H1 (cell line): ENCODE measurements around the gene MYH10. TPM values are rescaled to one million over a fixed set of nuclear protein-coding genes. Genes with fewer than 3 reads are reported as not detected.
A peak's percentile ranks its signal among the peaks of the same experiment; 100 is the strongest.

Source experiments
- CTCF ChIA-PET: fragments of 300-600 bp; sonication (Branson Sonifier 250); formaldehyde crosslinking; loops from one replicate; lab custom pipeline; 2021; ENCODE audit not compliant: partially characterized antibody; lab: Charles Lee
- POLR2A ChIA-PET: fragments of 300-600 bp; sonication (Branson Sonifier 250); formaldehyde crosslinking; loops from one replicate; lab custom pipeline; 2021; ENCODE audit warnings: inconsistent platforms; ENCODE audit not compliant: partially characterized antibody; lab: Charles Lee
- DNase-seq, 2 experiments: peaks; one replicate each; pipeline versions ENCODE4 v3.0.0 to v3.0.0-alpha.2; 2010 to 2022; ENCODE audit warnings: low spot score in 2 of 2, low read depth in 1 of 2, mixed read lengths in 1 of 2
- FAIRE-seq: peaks from 2 replicates; lab custom pipeline; 2011; peaks lifted over from hg19 to GRCh38; lab: Jason Lieb, UNC
- H2AFZ ChIP-seq: 2 replicates; pipeline ENCODE4 v1.8.1; 2012; ENCODE audit warnings: low read length, inconsistent platforms
- H2AK5ac ChIP-seq: 2 replicates; pipeline ENCODE4 v1.6.1; 2013; ENCODE audit warnings: low read depth, low read length
- H2BK120ac ChIP-seq: replicated peaks from 2 replicates; pipeline ENCODE3; 2013; ENCODE audit warnings: low read depth, low read length, inconsistent platforms
- H2BK12ac ChIP-seq: 2 replicates; pipeline ENCODE4 v1.6.1; 2013; ENCODE audit warnings: low read depth, low read length
- H2BK15ac ChIP-seq: 2 replicates; pipeline ENCODE4 v1.6.1; 2013; ENCODE audit warnings: low read length
- H2BK20ac ChIP-seq: 2 replicates; pipeline ENCODE4 v1.6.1; 2013; ENCODE audit warnings: low read length
- H2BK5ac ChIP-seq: 2 replicates; pipeline ENCODE4 v1.6.1; 2013; ENCODE audit warnings: low read depth, low read length
- H3K14ac ChIP-seq: 2 replicates; pipeline ENCODE4 v1.6.1; 2013; ENCODE audit warnings: inconsistent platforms; ENCODE audit not compliant: insufficient read length
- H3K18ac ChIP-seq: 2 replicates; pipeline ENCODE4 v1.6.1; 2013; ENCODE audit warnings: low read length; ENCODE audit errors: extremely low read depth
- H3K23ac ChIP-seq: 2 replicates; pipeline ENCODE4 v1.6.1; 2013; ENCODE audit warnings: inconsistent platforms; ENCODE audit not compliant: insufficient read length
- H3K23me2 ChIP-seq: 2 replicates; pipeline ENCODE4 v1.6.1; 2013; ENCODE audit warnings: low read depth, low read length
- H3K27ac ChIP-seq: 2 replicates; pipeline ENCODE4 v1.6.1; 2011; ENCODE audit warnings: low read depth, low read length, inconsistent platforms
- H3K27me3 ChIP-seq, 4 experiments: replicated peaks in 1 of 4; 1 replicate in 1 of 4; 2 replicates in 3 of 4; pipeline versions ENCODE4 v1.6.1 to v1.8.1; 2011 to 2013; ENCODE audit warnings: low read length in 3 of 4, mild to moderate bottlenecking in 3 of 4, inconsistent platforms in 2 of 4, mixed read lengths in 2 of 4, moderate library complexity in 1 of 4; ENCODE audit not compliant: control insufficient read depth in 3 of 4, insufficient read depth in 3 of 4; ENCODE audit errors: extremely low read depth in 1 of 4
- H3K36me3 ChIP-seq, 4 experiments: 2 replicates each; pipeline versions ENCODE4 v1.6.1 to v1.8.1; 2011 to 2013; ENCODE audit warnings: mild to moderate bottlenecking in 4 of 4, low read length in 3 of 4, moderate library complexity in 2 of 4, control low read depth in 1 of 4, inconsistent platforms in 1 of 4; ENCODE audit not compliant: insufficient read depth in 4 of 4, control insufficient read depth in 2 of 4
- H3K4ac ChIP-seq: replicated peaks from 2 replicates; pipeline ENCODE3; 2013; ENCODE audit warnings: low read length, low read depth, mixed read lengths, inconsistent platforms; ENCODE audit not compliant: insufficient read length
- H3K4me1 ChIP-seq, 4 experiments: replicated peaks in 1 of 4; 1 replicate in 1 of 4; 2 replicates in 3 of 4; pipeline versions ENCODE4 v1.6.1 to v1.8.1; 2011 to 2013; ENCODE audit warnings: low read length in 3 of 4, inconsistent platforms in 2 of 4, mixed read lengths in 1 of 4; ENCODE audit not compliant: insufficient read depth in 4 of 4, control insufficient read depth in 3 of 4
- H3K4me2 ChIP-seq, 2 experiments: 2 replicates each; pipeline versions ENCODE4 v1.6.1 to v1.8.1; 2011 to 2013; ENCODE audit warnings: low read depth in 2 of 2, low read length in 2 of 2, control low read depth in 1 of 2, inconsistent platforms in 1 of 2, mild to moderate bottlenecking in 1 of 2; ENCODE audit not compliant: insufficient read depth in 1 of 2
- H3K4me3 ChIP-seq, 4 experiments: fragments of 200-600, 300-600 bp in 1 of 4; sonication (generic), shearing (Covaris generic), sonication (Bioruptor Twin) in 1 of 4; 2 replicates each; pipeline versions ENCODE4 v1.5.1 to v1.8.1; 2011 to 2016; ENCODE audit warnings: low read length in 4 of 4, low read depth in 3 of 4, control low read depth in 2 of 4, inconsistent platforms in 2 of 4, mild to moderate bottlenecking in 2 of 4, mixed read lengths in 1 of 4, moderate library complexity in 1 of 4; ENCODE audit not compliant: insufficient read depth in 2 of 4; ENCODE audit errors: extremely low read depth in 1 of 4
- H3K56ac ChIP-seq: replicated peaks from 2 replicates; pipeline ENCODE3; 2013; ENCODE audit warnings: low read depth, mild to moderate bottlenecking, mixed read lengths, low read length, inconsistent platforms; ENCODE audit not compliant: insufficient read length
- H3K79me1 ChIP-seq: 2 replicates; pipeline ENCODE4 v1.6.1; 2013; ENCODE audit warnings: low read depth, low read length, control low read depth
- H3K79me2 ChIP-seq, 2 experiments: 2 replicates each; pipeline versions ENCODE4 v1.6.1 to v1.8.1; 2012 to 2013; ENCODE audit warnings: low read length in 2 of 2, mild to moderate bottlenecking in 2 of 2, inconsistent platforms in 1 of 2; ENCODE audit not compliant: insufficient read depth in 2 of 2, control insufficient read depth in 1 of 2
- H3K9ac ChIP-seq, 4 experiments: replicated peaks in 1 of 4; 1 replicate in 1 of 4; 2 replicates in 3 of 4; pipeline versions ENCODE4 v1.6.1 to v1.8.1; 2011 to 2013; ENCODE audit warnings: low read depth in 3 of 4, low read length in 3 of 4, control low read depth in 2 of 4, mild to moderate bottlenecking in 2 of 4, moderate library complexity in 2 of 4, inconsistent platforms in 1 of 4; ENCODE audit errors: extremely low read depth in 1 of 4
- H3K9me3 ChIP-seq, 2 experiments: 2 replicates each; pipeline versions ENCODE4 v1.6.1 to v1.8.1; 2012 to 2013; ENCODE audit warnings: mild to moderate bottlenecking in 2 of 2, moderate library complexity in 2 of 2, control low read depth in 1 of 2, inconsistent platforms in 1 of 2, low read depth in 1 of 2, low read length in 1 of 2, mixed read lengths in 1 of 2; ENCODE audit not compliant: insufficient read depth in 2 of 2
- H4K20me1 ChIP-seq, 2 experiments: replicated peaks in 1 of 2; 2 replicates each; pipeline versions ENCODE3 to v1.8.1; 2011 to 2013; ENCODE audit warnings: inconsistent platforms in 2 of 2, low read length in 2 of 2, mild to moderate bottlenecking in 1 of 2; ENCODE audit not compliant: insufficient read depth in 2 of 2, control insufficient read depth in 1 of 2
- H4K5ac ChIP-seq: 2 replicates; pipeline ENCODE4 v1.6.1; 2013; ENCODE audit warnings: low read length, low read depth, mixed read lengths, inconsistent platforms; ENCODE audit not compliant: insufficient read length
- H4K8ac ChIP-seq: 2 replicates; pipeline ENCODE4 v1.8.0; 2013; ENCODE audit warnings: mild to moderate bottlenecking, moderate library complexity, low read length, inconsistent platforms; ENCODE audit not compliant: insufficient read depth; ENCODE audit errors: extremely low read depth
- H4K91ac ChIP-seq: replicated peaks from 2 replicates; pipeline ENCODE3; 2013; ENCODE audit warnings: low read length, mixed read lengths, inconsistent platforms; ENCODE audit not compliant: insufficient read length
- CBX8 ChIP-seq: fragments of 300-800, 300-1000 bp; sonication (generic); IDR thresholded peaks from 2 replicates; pipeline ENCODE4 v1.7.1; 2016; ENCODE audit warnings: low read depth, low read length, borderline replicate concordance
- EGR1 ChIP-seq: IDR thresholded peaks from 2 replicates; pipeline ENCODE4 v1.6.1; 2011; ENCODE audit warnings: low read depth, low read length, borderline replicate concordance
- EZH2 ChIP-seq: fragments of 200-600 bp; sonication (generic); IDR thresholded peaks from 2 replicates; pipeline ENCODE4 v1.7.1; 2012; ENCODE audit warnings: low read depth, mild to moderate bottlenecking, moderate library complexity, low read length, inconsistent platforms; ENCODE audit not compliant: severe bottlenecking
- KDM4A ChIP-seq: IDR thresholded peaks from one replicate; pipeline ENCODE4 v1.7.1; 2012; ENCODE audit warnings: low read depth, mild to moderate bottlenecking, moderate library complexity, low read length, inconsistent platforms; ENCODE audit not compliant: severe bottlenecking
- NRF1 ChIP-seq: IDR thresholded peaks from 2 replicates; pipeline ENCODE4 v1.6.1; 2011; ENCODE audit warnings: mild to moderate bottlenecking, low read depth, low read length, improper control_type of control experiment
- RAD21 ChIP-seq, 2 experiments: IDR thresholded peaks in 1 of 2; conservative IDR thresholded peaks in 1 of 2; 2 replicates each; pipeline ENCODE4 v1.6.1; 2011; ENCODE audit warnings: low read depth in 2 of 2, low read length in 2 of 2, improper control_type of control experiment in 1 of 2, inconsistent platforms in 1 of 2, mild to moderate bottlenecking in 1 of 2, moderate library complexity in 1 of 2
- WGBS, 2 experiments: shearing (Covaris generic) in 1 of 2; methylation state at CpG; one replicate each; pipeline versions ENCODE4 v1.1.6 to v1.1.7; 2013 to 2015; ENCODE audit warnings: low lambda C conversion rate in 2 of 2, mixed read lengths in 2 of 2, inconsistent platforms in 1 of 2, low coverage in 1 of 2, missing lambda C conversion rate in 1 of 2; ENCODE audit not compliant: insufficient replicate concordance in 2 of 2, insufficient coverage in 1 of 2, insufficient read length in 1 of 2; ENCODE audit errors: extremely low coverage in 1 of 2, missing lambda C conversion rate in 1 of 2; 5-methylcytosine and 5-hydroxymethylcytosine counted together
- polyA plus RNA-seq, 7 experiments: library from polyadenylated mRNA; depleted of rRNA in 3 of 7; stranded (reverse) in 5 of 7; unstranded in 2 of 7; fragments of >200 nt in 5 of 7; fragments of 200-250 nt in 2 of 7; gene quantifications; 1 replicate in 5 of 7; 2 replicates in 1 of 7; 4 replicates in 1 of 7; pipeline versions ENCODE4 v1.2.1 to v1.2.3, GENCODE V29; 2011 to 2013; ENCODE audit warnings: missing spikeins in 2 of 7, mixed read lengths in 2 of 7
- total RNA-seq: library from RNA; stranded (reverse); fragmentation: NEBNext Ultra II Directional; extraction: Animal tissue kit (Norgen Biotek cat#: 25700); gene quantifications from 2 replicates; pipeline ENCODE4 v1.2.1, GENCODE V29; 2021
- TF ChIP-seq, protein P1 (sequence below), 3 experiments: IDR thresholded peaks; 1 replicate in 2 of 3; 2 replicates in 1 of 3; pipeline versions ENCODE4 v1.5.1 to v1.6.1; 2011; ENCODE audit warnings: low read length in 3 of 3, mild to moderate bottlenecking in 3 of 3, inconsistent platforms in 2 of 3, low read depth in 1 of 3, moderate library complexity in 1 of 3; ENCODE audit not compliant: insufficient read depth in 1 of 3; ENCODE audit errors: control extremely low read depth in 1 of 3
- TF ChIP-seq, protein P2 (sequence below): IDR thresholded peaks from 2 replicates; pipeline ENCODE4 v1.6.1; 2011; ENCODE audit warnings: low read length, improper control_type of control experiment

Gene MYH10
- total and polyA plus RNA-seq, 2 of the 8 experiments (the other 6 are each of a cell fraction or from before 2014, with no cell fraction given): 64.1 to 289 TPM

DNA sequence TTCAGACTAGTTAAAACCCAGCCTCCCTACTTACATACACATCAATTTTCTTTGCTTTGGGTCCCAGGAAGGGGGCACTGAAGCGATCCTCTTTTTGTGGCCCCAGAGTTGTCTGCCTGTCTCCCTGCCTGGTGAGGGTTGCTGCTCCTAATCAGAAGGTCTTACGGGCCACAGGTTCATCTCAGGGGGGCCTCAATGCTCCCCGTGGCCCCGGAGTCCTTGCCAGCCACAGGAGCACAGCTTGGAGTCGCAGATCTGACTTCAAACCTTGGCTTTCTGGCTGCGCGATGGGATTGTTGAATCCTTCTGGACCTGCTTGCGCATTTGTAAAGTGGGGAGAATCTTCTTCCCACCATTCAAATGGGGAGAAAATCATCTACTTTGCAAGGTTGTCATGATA, 44.8 kb upstream of the MYH10 start:
- ChIA-PET POLR2A (interaction anchor here (0.6 to 2.1 kb wide), 4 partner anchors 10 to 1000 kb away, joined by 3 to 8 read pairs (median 4); no protein-coding TSS in a partner anchor), CTCF (interaction anchor here (1.0 kb wide), 1 partner anchor 125 kb away, joined by 3 read pairs; no protein-coding TSS in a partner anchor)
- peak overlapping the region; percentile 62; the same call in 1 of the 2 replicates for H4K8ac ChIP-seq
- H3K27me3 ChIP-seq: no peaks in the 10 kb centered on the region
- H3K23me2 ChIP-seq: peaks cover 1% of the 10 kb centered on the region; the same call in 1 of the 2 replicates
- H3K4me3 ChIP-seq: peak overlapping the region in 1 of 4 experiments; percentile 13; a peak in 2 of 8 replicates
- peak overlapping the region; percentile 12 for H4K5ac ChIP-seq
- no peak overlapping the region for H3K4ac ChIP-seq
- H2AK5ac ChIP-seq: no peak overlapping the region
- no peaks in the 10 kb centered on the region for H3K79me1 ChIP-seq
- no peak overlapping the region for H3K27ac ChIP-seq
- H4K20me1 ChIP-seq: no peaks in the 10 kb centered on the region
- no peak overlapping the region for H3K9ac ChIP-seq
- H3K14ac ChIP-seq: no peak overlapping the region
- peak overlapping the region; percentile 63 for H2BK120ac ChIP-seq
- H3K4me2 ChIP-seq: peak overlapping the region; percentile 30 to 42; a peak in 3 of 4 replicates
- DNase-seq (no peak), FAIRE-seq (no peak)
- H3K4me1 ChIP-seq: peaks cover 4 to 9% (median 7%) of the 10 kb centered on the region in 4 experiments; a peak in 5 of 7 replicates
- H4K91ac ChIP-seq: no peak overlapping the region
- H2BK15ac ChIP-seq: no peak overlapping the region
- H3K36me3 ChIP-seq: no peaks in the 10 kb centered on the region
- peak overlapping the region; percentile 32 for H3K18ac ChIP-seq
- peak overlapping the region; percentile 87; the same call in 1 of the 2 replicates for H2BK12ac ChIP-seq
- H3K56ac ChIP-seq: no peak overlapping the region
- peak overlapping the region; percentile 52; the same call in 1 of the 2 replicates for H2BK5ac ChIP-seq
- peak overlapping the region; percentile 55 for H2AFZ ChIP-seq
- 53% methylated on average over 8 of the region's 8 CpGs; no CpG with 5 or more reads in 1 of the 2 experiments for WGBS, 2 experiments
- 0 out of 4 replicates have a peak, but pooled peaks cover 0 to 4% of the 10 kb centered on the region in 2 experiments for H3K9me3 ChIP-seq
- H3K79me2 ChIP-seq: no peaks in the 10 kb centered on the region
- peak overlapping the region; percentile 43; the same call in 1 of the 2 replicates for H2BK20ac ChIP-seq
- no peak overlapping the region for H3K23ac ChIP-seq
- TF ChIP-seq RAD21 (IDR thresholded peaks at IDR 0.05 in 1 of 2, conservative IDR thresholded peaks at IDR 0.05 in 1 of 2; ENCODE audit: low read depth in 2 of 2, low read length in 2 of 2) (no peak), KDM4A (no peak), CBX8 (no peak), NRF1 (no peak), EZH2 (no peak), EGR1 (no peak)
- TF ChIP-seq, protein P1, sequence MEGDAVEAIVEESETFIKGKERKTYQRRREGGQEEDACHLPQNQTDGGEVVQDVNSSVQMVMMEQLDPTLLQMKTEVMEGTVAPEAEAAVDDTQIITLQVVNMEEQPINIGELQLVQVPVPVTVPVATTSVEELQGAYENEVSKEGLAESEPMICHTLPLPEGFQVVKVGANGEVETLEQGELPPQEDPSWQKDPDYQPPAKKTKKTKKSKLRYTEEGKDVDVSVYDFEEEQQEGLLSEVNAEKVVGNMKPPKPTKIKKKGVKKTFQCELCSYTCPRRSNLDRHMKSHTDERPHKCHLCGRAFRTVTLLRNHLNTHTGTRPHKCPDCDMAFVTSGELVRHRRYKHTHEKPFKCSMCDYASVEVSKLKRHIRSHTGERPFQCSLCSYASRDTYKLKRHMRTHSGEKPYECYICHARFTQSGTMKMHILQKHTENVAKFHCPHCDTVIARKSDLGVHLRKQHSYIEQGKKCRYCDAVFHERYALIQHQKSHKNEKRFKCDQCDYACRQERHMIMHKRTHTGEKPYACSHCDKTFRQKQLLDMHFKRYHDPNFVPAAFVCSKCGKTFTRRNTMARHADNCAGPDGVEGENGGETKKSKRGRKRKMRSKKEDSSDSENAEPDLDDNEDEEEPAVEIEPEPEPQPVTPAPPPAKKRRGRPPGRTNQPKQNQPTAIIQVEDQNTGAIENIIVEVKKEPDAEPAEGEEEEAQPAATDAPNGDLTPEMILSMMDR (IDR thresholded peaks at IDR 0.05; ENCODE audit: control extremely low read depth in 1 of 3, insufficient read depth in 1 of 3, low read depth in 1 of 3, low read length in 3 of 3): no peak
- TF ChIP-seq, protein P2, sequence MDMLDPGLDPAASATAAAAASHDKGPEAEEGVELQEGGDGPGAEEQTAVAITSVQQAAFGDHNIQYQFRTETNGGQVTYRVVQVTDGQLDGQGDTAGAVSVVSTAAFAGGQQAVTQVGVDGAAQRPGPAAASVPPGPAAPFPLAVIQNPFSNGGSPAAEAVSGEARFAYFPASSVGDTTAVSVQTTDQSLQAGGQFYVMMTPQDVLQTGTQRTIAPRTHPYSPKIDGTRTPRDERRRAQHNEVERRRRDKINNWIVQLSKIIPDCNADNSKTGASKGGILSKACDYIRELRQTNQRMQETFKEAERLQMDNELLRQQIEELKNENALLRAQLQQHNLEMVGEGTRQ: no peak
